HL-60 (cell line): Measurements from ENCODE around the gene ZDHHC7.

Experiments used
- DNase-seq, 2 experiments: peaks; one replicate each; pipeline ENCODE4 v3.0.0-alpha.2; 2010 to 2020; ENCODE audit warnings: low read depth in 1 of 2, low spot score in 1 of 2
- H3K27ac ChIP-seq: fragments of 250-450 bp; sonication (Bioruptor Pico); replicated peaks from 2 replicates; pipeline ENCODE4 v1.5.1; 2020; ENCODE audit warnings: mild to moderate bottlenecking, moderate library complexity
- H3K27me3 ChIP-seq: fragments of 250-450 bp; sonication (Bioruptor Pico); 2 replicates; pipeline ENCODE4 v1.5.1; 2021; ENCODE audit warnings: mild to moderate bottlenecking, moderate library complexity; ENCODE audit not compliant: insufficient read depth, poor library complexity, severe bottlenecking
- H3K4me3 ChIP-seq: replicated peaks from 2 replicates; pipeline ENCODE4 v1.5.1; 2011; ENCODE audit warnings: mild to moderate bottlenecking, control low read depth, low read length; ENCODE audit not compliant: insufficient read depth
- CTCF ChIP-seq: IDR thresholded peaks from one replicate; pipeline ENCODE4 v1.5.1; 2011; ENCODE audit warnings: low read length, control low read depth, inconsistent platforms; ENCODE audit not compliant: insufficient read depth
- GABPA ChIP-seq: IDR thresholded peaks from 2 replicates; pipeline ENCODE4 v1.6.1; 2012; ENCODE audit warnings: low read depth
- POLR2AphosphoS5 ChIP-seq: IDR thresholded peaks from 2 replicates; pipeline ENCODE4 v1.6.1; 2012; ENCODE audit warnings: low read depth
- SPI1 ChIP-seq: IDR thresholded peaks from 2 replicates; pipeline ENCODE4 v1.6.1; 2012; ENCODE audit warnings: low read depth, mild to moderate bottlenecking, borderline replicate concordance
- TF ChIP-seq, protein P1 (sequence below): IDR thresholded peaks from 2 replicates; pipeline ENCODE4 v1.6.1; 2012; ENCODE audit warnings: low read depth; ENCODE audit not compliant: insufficient replicate concordance

Gene ZDHHC7

DNA sequence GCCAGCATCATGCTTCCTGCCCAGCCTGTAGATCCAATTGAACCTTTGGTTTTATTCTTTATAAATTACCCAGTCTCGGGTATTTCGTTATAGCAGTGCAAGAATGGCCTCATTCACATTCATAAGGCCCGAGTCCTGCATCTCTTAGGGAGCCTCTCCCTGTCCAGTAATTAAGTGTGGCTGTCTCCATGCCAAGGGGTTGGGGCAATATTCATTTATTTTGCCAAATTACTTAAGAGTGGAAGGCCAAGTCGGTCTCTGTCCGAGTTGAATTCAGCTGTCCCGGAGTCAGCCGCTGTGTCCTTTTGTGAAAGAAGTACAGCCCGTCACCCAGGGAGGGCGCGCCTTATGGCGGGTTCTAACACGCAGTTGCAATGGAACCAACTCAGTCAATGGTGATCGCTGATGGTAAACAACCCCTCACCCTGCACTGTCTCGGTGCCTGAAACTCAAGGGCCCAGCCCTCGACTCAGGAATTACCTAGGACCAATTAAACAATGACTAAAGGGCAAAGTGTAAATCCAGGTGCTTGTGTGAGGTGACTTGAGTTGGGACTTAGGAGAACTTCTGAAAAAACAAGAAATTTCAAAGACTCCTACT lies 38.5 kb upstream of the ZDHHC7 start:
- TF ChIP-seq CTCF, result no peak
- no peak for TF ChIP-seq GABPA
- TF ChIP-seq, protein P1, sequence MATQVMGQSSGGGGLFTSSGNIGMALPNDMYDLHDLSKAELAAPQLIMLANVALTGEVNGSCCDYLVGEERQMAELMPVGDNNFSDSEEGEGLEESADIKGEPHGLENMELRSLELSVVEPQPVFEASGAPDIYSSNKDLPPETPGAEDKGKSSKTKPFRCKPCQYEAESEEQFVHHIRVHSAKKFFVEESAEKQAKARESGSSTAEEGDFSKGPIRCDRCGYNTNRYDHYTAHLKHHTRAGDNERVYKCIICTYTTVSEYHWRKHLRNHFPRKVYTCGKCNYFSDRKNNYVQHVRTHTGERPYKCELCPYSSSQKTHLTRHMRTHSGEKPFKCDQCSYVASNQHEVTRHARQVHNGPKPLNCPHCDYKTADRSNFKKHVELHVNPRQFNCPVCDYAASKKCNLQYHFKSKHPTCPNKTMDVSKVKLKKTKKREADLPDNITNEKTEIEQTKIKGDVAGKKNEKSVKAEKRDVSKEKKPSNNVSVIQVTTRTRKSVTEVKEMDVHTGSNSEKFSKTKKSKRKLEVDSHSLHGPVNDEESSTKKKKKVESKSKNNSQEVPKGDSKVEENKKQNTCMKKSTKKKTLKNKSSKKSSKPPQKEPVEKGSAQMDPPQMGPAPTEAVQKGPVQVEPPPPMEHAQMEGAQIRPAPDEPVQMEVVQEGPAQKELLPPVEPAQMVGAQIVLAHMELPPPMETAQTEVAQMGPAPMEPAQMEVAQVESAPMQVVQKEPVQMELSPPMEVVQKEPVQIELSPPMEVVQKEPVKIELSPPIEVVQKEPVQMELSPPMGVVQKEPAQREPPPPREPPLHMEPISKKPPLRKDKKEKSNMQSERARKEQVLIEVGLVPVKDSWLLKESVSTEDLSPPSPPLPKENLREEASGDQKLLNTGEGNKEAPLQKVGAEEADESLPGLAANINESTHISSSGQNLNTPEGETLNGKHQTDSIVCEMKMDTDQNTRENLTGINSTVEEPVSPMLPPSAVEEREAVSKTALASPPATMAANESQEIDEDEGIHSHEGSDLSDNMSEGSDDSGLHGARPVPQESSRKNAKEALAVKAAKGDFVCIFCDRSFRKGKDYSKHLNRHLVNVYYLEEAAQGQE, result no peak
- TF ChIP-seq POLR2AphosphoS5, result no peak
- no peak for TF ChIP-seq SPI1
- Histone ChIP-seq H3K27me3 (peaks cover 24% of the 10 kb centered on the region), H3K4me3 (no peak overlapping the region), H3K27ac (no peak overlapping the region)
- DNase-seq, result no peak

DNA sequence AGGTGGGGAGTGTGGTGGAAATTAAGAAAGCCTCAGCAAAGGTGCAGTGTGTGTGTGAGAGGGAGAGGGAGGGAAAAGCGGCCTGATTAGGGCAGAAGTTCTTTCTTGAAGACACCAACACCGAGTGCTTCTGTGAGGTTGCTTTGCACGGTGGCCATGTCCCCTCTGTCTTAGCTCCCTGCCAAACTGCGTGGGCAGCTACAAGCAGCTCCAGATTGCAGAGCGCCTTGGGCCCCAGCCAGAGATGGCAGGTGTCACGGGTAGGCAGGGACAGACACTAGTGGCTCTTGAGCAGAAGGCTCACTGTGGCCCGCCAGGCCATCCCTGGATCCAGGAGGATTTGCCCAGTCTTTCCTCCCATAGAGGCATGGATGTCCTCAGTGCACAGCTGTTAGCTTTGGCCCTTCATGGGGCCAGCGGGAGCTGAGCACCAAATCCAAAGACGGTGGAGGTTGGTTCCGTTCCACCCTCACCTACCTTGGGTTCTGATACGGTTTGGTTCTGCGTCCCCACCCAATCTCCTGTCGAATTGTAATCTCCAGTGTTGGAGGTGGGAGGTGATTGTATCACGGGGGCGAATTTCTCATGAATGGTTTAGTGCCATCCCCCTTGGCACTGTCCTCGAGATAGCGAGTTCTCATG lies 37.7 kb upstream of the ZDHHC7 start:
- TF ChIP-seq CTCF, result no peak
- TF ChIP-seq GABPA, result no peak
- no peak for TF ChIP-seq SPI1
- TF ChIP-seq, protein P1, result no peak
- no peak for TF ChIP-seq POLR2AphosphoS5
- Histone ChIP-seq H3K27ac (no peak overlapping the region), H3K27me3 (peaks cover 28% of the 10 kb centered on the region), H3K4me3 (no peak overlapping the region)
- no peak for DNase-seq

DNA sequence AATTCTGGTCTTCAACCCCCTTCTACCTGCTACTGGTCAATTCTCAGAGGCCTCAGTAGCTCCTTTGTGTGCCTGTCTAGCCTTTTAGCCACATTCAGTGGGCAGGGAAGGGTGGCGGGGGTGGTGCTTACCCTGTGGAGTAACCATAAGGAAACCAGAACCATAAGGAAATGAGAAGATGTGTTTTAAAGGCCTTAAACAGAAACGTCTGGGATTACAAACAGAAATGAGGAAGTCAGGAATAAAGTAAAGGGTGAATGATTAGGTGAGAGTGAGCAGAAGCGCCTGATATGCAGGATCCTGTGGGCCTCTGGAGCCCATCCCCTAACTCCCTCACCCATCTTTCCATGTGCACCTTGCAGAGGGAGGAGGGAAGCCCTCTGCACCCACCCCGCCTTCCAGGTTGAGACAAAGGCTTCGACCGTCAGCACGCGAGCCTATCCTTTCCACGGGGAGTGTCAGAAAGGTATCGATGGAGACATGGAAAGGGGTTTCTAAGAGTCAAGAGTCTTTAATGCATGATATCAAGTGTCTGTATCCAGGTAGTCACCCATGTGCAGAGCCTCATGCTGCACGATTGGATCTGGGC lies 36.6 kb upstream of the ZDHHC7 start:
- Histone ChIP-seq H3K4me3 (no peak overlapping the region), H3K27me3 (peaks cover 25% of the 10 kb centered on the region), H3K27ac (no peak overlapping the region)
- TF ChIP-seq, protein P1, result no peak
- TF ChIP-seq SPI1 (peak; percentile 95), GABPA (no peak), POLR2AphosphoS5 (no peak), CTCF (no peak)
- peak in 1 of 2 experiments; percentile 38 for DNase-seq
